Effector CD4-positive, alpha-beta T cell (primary cell): ENCODE results near the gene KCNMA1.

ENCODE experiments used
- DNase-seq: peaks from one replicate; pipeline ENCODE4 v3.0.0-alpha.2; 2020

The KCNMA1 gene

GRCh38 chr10:77164616-77165311 is 472.8 kb downstream of the KCNMA1 start:
- DNase-seq, result no peak

DNA sequence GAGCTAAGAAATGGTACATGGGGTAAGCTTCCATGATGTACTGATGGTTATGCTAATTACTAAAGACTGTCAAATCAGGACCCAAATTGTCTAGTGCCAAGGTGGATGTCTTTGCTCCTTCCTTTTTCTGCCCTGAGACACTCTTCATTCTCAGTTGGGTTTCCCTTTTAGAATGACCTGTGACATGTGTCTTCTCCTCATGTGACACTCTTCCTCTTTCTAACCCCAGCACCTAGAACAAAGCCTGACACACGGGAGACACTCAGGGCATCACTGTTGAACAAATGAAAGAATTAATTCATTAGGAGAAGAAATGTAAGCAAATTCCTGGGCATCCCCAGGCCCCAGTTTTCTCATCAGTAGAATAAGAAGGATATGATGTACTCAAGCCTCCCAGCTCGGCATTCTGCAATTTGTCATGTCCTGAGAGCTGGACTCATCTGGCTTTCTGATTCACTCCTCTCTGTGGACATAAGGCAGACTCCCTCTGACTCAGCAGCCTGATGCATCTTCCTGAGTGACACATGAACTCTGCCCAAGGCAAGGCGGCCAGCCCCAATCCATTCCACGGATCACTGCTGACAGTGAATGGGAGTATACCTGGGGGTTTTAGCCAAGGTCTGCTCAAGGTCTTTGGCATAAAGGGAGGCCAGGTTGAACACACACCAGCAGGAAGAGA is 473.8 kb downstream of the KCNMA1 start:
- DNase-seq, result no peak

DNA sequence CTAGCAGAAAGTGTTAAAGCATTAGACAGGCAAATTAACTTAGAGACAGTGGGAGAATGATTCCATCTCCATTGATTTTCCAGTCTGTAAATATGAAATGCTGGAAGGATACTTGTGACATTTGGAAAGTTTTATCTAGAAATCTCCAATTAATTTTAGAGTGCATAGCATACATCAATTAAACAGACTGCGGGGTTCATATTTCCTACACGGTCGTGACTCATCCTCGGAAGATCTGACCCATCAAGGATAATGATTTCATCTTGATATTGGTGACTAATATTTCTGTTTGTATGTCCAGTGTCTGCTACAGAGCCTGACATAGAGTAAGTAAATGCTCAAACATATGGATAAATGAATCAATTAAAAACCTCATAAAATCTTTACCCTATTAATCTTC is 474.9 kb downstream of the KCNMA1 start:
- DNase-seq, result no peak

GRCh38 chr10:77160679-77161078 is 476.9 kb downstream of the KCNMA1 start:
- DNase-seq, result no peak

DNA sequence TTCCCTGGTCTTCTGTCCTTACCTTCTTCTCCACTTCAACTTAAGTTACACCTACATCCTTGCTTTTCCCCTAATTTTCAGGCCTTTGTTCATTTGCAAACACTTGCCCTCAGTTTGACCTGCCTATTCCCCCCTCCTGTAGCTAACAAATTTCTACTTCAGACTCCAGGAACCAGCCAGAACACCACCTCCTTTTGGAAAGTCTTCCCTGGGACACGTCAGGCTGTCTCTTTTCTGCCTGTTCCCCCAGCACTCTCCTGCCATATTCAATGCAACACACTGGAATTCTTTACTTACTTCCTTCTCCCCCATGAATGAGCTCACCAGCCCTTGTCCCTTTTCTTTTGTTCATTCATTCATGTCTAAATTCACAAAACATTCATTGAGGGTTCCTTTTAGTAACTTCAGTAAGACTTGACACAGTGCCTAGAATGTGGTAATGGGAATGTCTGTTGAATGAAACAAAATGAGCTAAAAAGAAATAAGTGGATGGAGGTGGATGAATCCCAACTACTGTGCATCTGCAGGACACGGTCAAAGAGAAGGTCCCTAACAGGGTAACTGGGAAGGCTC is 478.0 kb downstream of the KCNMA1 start:
- no peak for DNase-seq

DNA sequence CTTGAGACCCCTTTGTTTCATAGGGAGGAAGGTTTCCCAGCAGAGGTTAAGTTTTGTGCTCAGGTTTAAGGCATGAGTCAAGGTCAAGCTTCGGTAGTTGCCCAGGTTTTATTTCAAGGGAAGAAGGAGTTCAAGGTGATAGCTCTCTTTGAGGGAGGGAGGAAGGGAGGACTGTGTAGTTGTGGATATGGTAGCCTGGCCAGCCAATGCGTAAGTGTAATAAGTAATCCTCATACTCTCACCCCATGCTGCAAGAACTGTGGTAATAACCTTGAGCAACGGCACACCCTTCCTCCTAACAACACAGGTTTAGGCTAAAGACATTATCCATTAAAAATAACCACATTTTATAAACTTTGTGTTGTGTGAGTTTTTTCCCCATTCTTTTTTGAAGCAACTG is 478.9 kb downstream of the KCNMA1 start:
- no peak for DNase-seq

- DNase-seq, result no peak
Measured at GRCh38 chr10:77157248-77158019, 480.2 kb downstream of the KCNMA1 start.

GRCh38 chr10:77156406-77156879 is 481.2 kb downstream of the KCNMA1 start:
- no peak for DNase-seq

GRCh38 chr10:77152256-77152655 is 485.4 kb downstream of the KCNMA1 start:
- no peak for DNase-seq

DNA sequence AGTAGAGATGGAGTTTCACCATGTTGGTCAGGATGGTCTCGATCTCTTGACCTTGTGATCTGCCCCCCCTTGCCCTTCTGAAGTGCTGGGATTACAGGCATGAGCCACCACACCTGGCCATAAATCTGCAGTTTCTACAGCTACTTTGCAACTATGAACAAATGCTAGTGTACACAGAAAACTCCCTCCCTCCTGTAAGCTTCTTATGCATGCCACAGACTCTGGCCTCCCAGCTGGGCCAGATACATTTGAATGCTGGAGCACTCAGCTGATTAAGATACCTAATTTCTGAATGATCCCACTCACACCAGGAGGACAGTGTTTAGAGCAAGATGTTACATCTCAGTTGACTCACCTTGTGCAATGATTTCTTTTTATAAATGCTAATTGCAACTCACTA is 486.2 kb downstream of the KCNMA1 start:
- DNase-seq, result no peak

DNA sequence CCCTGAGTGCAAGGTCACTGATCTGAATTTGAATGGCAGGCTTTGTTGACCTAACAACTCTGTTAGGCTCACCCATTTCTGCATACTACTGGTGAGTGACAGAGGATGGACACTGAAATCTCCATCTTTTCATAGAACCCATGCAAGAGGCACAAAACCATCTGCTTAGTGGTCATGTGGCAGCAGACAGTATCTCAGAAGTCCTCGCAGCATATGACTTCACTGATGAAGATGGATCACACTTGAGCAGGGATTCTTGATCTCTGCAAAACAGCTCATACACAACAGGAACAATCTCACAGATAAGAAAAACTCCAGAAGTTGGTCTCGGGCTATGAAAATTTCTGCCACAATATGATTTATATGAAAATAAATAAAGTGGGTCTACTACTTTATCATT is 487.9 kb downstream of the KCNMA1 start:
- no peak for DNase-seq

- DNase-seq, result no peak
Measured at GRCh38 chr10:77149001-77149400, 488.6 kb downstream of the KCNMA1 start.

DNA sequence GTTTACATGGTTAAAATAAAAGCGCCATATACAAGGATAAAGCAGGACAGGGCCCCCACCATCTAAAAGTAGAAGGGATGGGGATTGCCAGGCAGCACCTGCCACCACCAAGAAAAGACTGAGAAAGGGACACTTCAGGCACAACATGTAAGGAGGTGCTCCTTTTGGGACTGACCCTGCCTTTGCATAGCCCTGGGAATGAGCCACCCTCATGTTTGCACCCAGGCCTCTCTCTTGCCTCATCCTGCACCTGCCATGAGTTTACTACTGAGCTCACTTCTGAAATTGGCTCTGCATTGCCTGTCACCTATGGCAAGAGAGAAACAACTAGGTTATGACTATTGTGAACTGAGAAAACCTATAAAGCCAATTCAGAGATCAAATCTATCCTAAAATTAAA is 489.7 kb downstream of the KCNMA1 start:
- no peak for DNase-seq

DNA sequence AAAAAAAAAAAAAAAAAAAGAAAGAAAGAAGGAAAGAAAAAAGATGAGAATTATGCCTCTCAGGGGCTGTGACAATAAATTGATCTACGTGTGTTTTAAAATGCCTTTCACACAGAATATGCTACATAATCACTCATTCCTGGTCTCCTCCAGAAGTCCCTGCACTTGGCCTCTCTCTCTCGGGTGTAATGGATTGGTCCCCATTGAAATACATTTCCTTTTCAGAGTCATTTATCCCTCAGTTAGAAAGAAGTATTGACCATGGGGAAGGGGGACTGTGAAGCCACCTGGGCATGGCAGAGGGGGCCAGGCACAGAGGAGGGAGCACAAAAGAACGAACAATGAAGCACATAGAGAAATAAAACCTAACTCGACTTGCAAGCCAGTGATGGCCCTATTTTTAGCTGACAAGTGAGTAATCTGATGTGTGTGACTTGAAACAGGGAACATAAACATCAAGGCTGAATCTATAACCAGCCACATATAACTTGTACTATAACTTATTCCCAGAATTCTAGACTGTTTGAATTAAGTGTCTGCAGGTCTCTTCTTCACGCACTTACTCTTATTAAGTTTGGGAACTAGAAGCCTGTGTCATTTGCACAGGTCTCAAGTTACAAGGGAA is 490.8 kb downstream of the KCNMA1 start:
- no peak for DNase-seq

- no peak for DNase-seq
Measured at GRCh38 chr10:77144656-77145055, 493.0 kb downstream of the KCNMA1 start.

DNA sequence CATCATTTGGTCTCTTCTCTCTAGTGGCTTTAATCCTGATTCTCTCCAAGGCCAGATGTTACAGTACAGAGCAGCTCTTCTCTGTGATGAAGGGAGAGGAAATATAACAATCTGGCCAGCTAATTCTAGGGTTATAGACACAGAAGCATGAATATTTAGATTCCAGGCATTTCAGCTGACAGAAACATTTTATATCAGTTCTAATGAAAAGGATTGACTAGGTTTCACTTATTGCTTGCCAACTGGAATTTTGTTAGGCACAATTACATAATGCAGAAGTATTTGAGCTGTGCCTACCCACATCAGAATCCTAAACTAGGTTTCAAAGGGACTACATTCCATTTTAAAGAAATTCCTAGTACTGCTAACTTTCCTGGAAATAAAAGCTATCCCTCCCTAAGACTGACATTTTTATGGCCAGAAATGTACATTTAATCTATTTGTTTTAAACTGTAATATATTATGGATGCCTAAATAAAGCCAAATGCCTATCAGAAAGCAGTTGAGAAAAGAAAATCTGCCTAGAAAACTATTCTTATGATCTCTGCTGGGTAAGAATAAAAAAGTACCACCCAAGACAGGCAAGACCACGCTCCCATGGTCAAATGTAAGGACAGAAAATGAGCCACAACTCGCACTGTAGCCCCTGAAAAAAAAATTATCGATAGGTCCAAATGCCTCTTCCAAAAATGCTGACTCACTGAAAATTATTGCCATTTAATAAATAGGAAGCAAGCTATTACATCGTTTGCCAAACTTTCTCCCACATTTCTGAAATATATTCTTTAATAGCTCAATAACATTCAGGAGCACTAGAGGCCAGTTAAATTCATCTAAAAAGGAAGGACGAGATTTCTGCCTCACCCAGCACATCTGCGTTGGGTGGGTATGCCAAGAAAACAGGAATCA is 498.1 kb downstream of the KCNMA1 start:
- no peak for DNase-seq

DNA sequence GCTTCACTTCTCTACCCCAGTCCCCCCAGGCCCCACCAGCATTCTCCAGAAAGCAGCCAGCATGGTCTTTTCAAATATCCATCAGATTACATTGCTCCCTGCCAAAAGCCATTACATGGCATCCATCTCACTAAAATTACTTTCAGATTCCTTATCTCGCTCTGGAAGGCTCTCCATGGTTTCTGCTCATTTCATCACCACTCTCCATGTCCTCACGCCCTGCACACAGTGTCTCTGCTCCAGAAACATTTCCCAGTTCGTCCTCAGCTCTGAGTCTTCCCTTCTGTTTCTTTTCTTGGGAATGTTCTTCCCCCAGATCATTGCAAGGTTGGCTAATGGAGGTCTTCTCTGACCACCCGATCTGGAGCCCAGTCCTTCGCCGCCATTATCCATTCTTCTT is 499.1 kb downstream of the KCNMA1 start:
- no peak for DNase-seq

GRCh38 chr10:77135555-77135954 is 502.1 kb downstream of the KCNMA1 start:
- no peak for DNase-seq

DNA sequence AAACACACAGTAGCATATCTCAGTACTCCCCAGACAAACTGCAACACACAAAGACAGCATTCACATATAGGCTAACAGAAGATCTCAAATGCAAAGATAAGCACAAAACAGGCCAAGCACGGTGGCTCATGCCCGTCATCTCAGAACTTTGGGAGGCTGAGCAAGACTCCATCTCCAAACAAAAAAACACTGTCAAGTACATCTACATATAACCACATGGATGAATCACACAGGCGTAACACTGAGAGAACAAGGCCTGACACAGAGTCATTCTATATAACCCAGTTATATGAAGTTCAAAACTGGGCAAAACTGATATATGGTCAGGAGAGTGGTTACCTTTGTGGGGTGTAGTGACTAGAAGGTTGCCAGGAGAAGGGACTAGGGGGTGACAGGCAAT is 506.4 kb downstream of the KCNMA1 start:
- DNase-seq, result no peak

DNA sequence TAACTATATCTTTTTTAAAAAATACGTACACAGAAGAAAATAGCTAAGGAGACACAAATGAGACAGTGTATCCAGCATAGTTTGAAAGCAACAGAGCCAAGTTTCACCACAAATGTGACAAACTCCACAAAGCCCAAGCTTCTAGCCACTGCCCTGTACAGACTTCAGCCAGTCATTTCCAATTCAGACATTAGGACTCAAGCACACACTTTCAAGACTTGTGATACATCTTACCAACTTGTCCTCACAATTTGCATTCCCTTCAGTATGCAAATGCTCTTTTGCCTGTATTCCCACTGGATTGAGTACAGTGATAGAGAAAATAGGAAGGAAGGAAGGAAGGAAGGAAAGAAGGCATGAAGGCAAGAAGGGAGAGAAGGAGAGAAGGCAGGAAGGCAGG is 510.4 kb downstream of the KCNMA1 start:
- no peak for DNase-seq

GRCh38 chr10:77125231-77125630 is 512.4 kb downstream of the KCNMA1 start:
- no peak for DNase-seq

GRCh38 chr10:77123330-77123729 is 514.3 kb downstream of the KCNMA1 start:
- DNase-seq, result no peak
